ENCODE measurements around the gene UBA52.
A peak's percentile ranks its signal among the peaks of the same experiment; 100 is the strongest.

- TF ChIP-seq EZH2 (IDR thresholded peaks at IDR 0.05) (no peak), POLR2AphosphoS5 (IDR thresholded peaks at IDR 0.05; ENCODE audit: borderline replicate concordance, low read depth, low read length) (peak; percentile 5; the same call in 1 of the 2 replicates), FOXP2 (optimal IDR thresholded peaks at IDR 0.05; ENCODE audit: control extremely low read depth, extremely low read length, insufficient read depth) (no peak)
Measured at GRCh38 chr19:18590273-18591272, 18.9 kb downstream of the UBA52 start.
